ENCODE results near the gene GRIP1. TPM values are rescaled to one million over a fixed set of nuclear protein-coding genes. Genes with fewer than 3 reads are reported as not detected.

GRIP1 gene
- total and polyA plus RNA-seq, 2 of the 4 experiments (the other 2 are of a cell fraction) = under 0.01 to 0.07 TPM

GRCh38 chr12:66662179-66662578, 16.7 kb downstream of the GRIP1 start:
- DNase-seq = no peak
- no peak overlapping the region for H3K4ac ChIP-seq (ENCODE audit: low read depth, low read length)
- no peak overlapping the region for H3K14ac ChIP-seq (replicated peaks; ENCODE audit: low read depth, low read length)
- no peaks in the 10 kb centered on the region for H3K4me1 ChIP-seq (ENCODE audit: control insufficient read depth, insufficient read depth, low read length)
- H2AK9ac ChIP-seq (replicated peaks; ENCODE audit: low read depth, low read length, poor library complexity) = no peak overlapping the region
- no peaks in the 10 kb centered on the region for H3K36me3 ChIP-seq (ENCODE audit: control insufficient read depth, insufficient read depth, low read length)
- no peaks in the 10 kb centered on the region for H3K9me3 ChIP-seq (ENCODE audit: control insufficient read depth, insufficient read depth, low read length)
- no peak overlapping the region for H2BK5ac ChIP-seq (ENCODE audit: low read depth, low read length, poor library complexity, severe bottlenecking)
- no peak overlapping the region for H4K5ac ChIP-seq (ENCODE audit: low read depth, low read length)
- intact Hi-C loops (cut with micrococcal nuclease) = no loop called here
- no peaks in the 10 kb centered on the region for H3K9me1 ChIP-seq (ENCODE audit: insufficient read depth, low read length)
- no TSS peak for BruUV-seq (replicated peaks)
- H4K8ac ChIP-seq (ENCODE audit: low read depth in 2 of 2, low read length in 2 of 2) = no peak overlapping the region
- H2BK120ac ChIP-seq (ENCODE audit: low read depth, low read length) = no peak overlapping the region
- H3K56ac ChIP-seq (ENCODE audit: extremely low read depth, insufficient read depth, low read length) = no peak overlapping the region
- no peak overlapping the region for H3K27ac ChIP-seq (ENCODE audit: insufficient read depth, low read length)
- no peak overlapping the region for H3K4me2 ChIP-seq (ENCODE audit: low read depth, low read length)
- no peaks in the 10 kb centered on the region for H4K20me1 ChIP-seq (ENCODE audit: insufficient read depth, low read length)
- no peak for ATAC-seq (ENCODE audit: low read depth)
- no peak overlapping the region for H3K9ac ChIP-seq (ENCODE audit: low read depth, low read length)
- TF ChIP-seq ELK1 (IDR thresholded peaks at IDR 0.05; ENCODE audit: borderline replicate concordance, low read depth, low read length) (no peak), FOS (IDR thresholded peaks at IDR 0.05; ENCODE audit: low read depth, low read length) (no peak), RAD21 (IDR thresholded peaks at IDR 0.05; ENCODE audit: low read length) (no peak), SMC3 (IDR thresholded peaks at IDR 0.05; ENCODE audit: low read depth, low read length) (no peak), RCOR1 (IDR thresholded peaks at IDR 0.05; ENCODE audit: insufficient replicate concordance, low read length) (no peak), MXI1 (IDR thresholded peaks at IDR 0.05; ENCODE audit: borderline replicate concordance, low read depth, low read length) (no peak), MAZ (IDR thresholded peaks at IDR 0.05; ENCODE audit: borderline replicate concordance, low read depth, low read length) (no peak)
- no peaks in the 10 kb centered on the region for H3K79me1 ChIP-seq (ENCODE audit: low read depth in 1 of 2, low read length in 2 of 2)
- ChIA-PET POLR2A (ENCODE audit: unreplicated experiment) (no interaction called here), CTCF (no interaction called here)
- no peak overlapping the region for H2AFZ ChIP-seq (replicated peaks; ENCODE audit: low read length, poor library complexity)
- no peak overlapping the region for H3K18ac ChIP-seq (ENCODE audit: low read depth, low read length)
- H2BK15ac ChIP-seq (ENCODE audit: low read depth, low read length) = no peak overlapping the region
- H3K23ac ChIP-seq (ENCODE audit: low read depth, low read length) = no peak overlapping the region
- H3K4me3 ChIP-seq (ENCODE audit: insufficient read depth, low read depth, low read length) = no peak overlapping the region
- H2BK20ac ChIP-seq (ENCODE audit: low read depth, low read length) = no peak overlapping the region
- dilution Hi-C loops (cut with HindIII; ENCODE audit: low sequenced_read_pairs, unreplicated experiment) = no loop called here
- no peak overlapping the region for H2AK5ac ChIP-seq (ENCODE audit: low read depth, low read length)
- H3K27me3 ChIP-seq (ENCODE audit: control insufficient read depth, insufficient read depth, low read length) = no peaks in the 10 kb centered on the region
- H4K91ac ChIP-seq (ENCODE audit: insufficient read depth, low read depth, low read length) = no peak overlapping the region
- in situ Hi-C loops (cut with MboI; ENCODE audit: low sequenced_read_pairs) = no loop called here
